Hematopoietic multipotent progenitor cell treated with erythropoietin and hydrocortisone succinate and interleukin-3 and kit ligand, for 17 days (in vitro differentiated cells): Measurements from ENCODE around the gene TMEM86A.

Source experiments
- DNase-seq: peaks from one replicate; pipeline ENCODE4 v3.0.0-alpha.2; 2015; ENCODE audit warnings: low spot score

TMEM86A gene

GRCh38 chr11:18726040-18726439, 27.5 kb downstream of the TMEM86A start, which contains the start of gene IGSF22:
TSS of gene IGSF22 (minus strand) at chr11:18726188. CDS start at chr11:18724236, 1,952 bp downstream.
- no peak for DNase-seq

GRCh38 chr11:18727479-18728236, 29.1 kb downstream of the TMEM86A start:
- no peak for DNase-seq

- no peak for DNase-seq
Observed at GRCh38 chr11:18728658-18729057, 30.1 kb downstream of the TMEM86A start.

- DNase-seq: no peak
Observed at GRCh38 chr11:18729426-18729825, 30.8 kb downstream of the TMEM86A start.

- DNase-seq: no peak
Observed at GRCh38 chr11:18730020-18730419, 31.4 kb downstream of the TMEM86A start.

GRCh38 chr11:18731441-18731840, 32.9 kb downstream of the TMEM86A start:
- DNase-seq: no peak

GRCh38 chr11:18731949-18732821, 33.6 kb downstream of the TMEM86A start:
- peak; percentile 50 for DNase-seq

GRCh38 chr11:18733202-18733601, 34.6 kb downstream of the TMEM86A start:
- DNase-seq: no peak

- no peak for DNase-seq
Observed at GRCh38 chr11:18736590-18737148, 38.1 kb downstream of the TMEM86A start.

GRCh38 chr11:18737642-18738041, 39.1 kb downstream of the TMEM86A start:
- no peak for DNase-seq

- DNase-seq: no peak
Observed at GRCh38 chr11:18739685-18740084, 41.1 kb downstream of the TMEM86A start.

GRCh38 chr11:18741783-18742182, 43.2 kb downstream of the TMEM86A start:
- no peak for DNase-seq

- DNase-seq: no peak
Observed at GRCh38 chr11:18743365-18743764, 44.8 kb downstream of the TMEM86A start.

GRCh38 chr11:18743900-18744514, 45.4 kb downstream of the TMEM86A start:
- no peak for DNase-seq

GRCh38 chr11:18745251-18745650, 46.7 kb downstream of the TMEM86A start:
- no peak for DNase-seq

- DNase-seq: no peak
Observed at GRCh38 chr11:18748766-18749365, 50.3 kb downstream of the TMEM86A start.

GRCh38 chr11:18749681-18750319, 51.2 kb downstream of the TMEM86A start:
- no peak for DNase-seq

- no peak for DNase-seq
Observed at GRCh38 chr11:18750944-18751343, 52.4 kb downstream of the TMEM86A start.

GRCh38 chr11:18752502-18752901, 53.9 kb downstream of the TMEM86A start:
- no peak for DNase-seq

GRCh38 chr11:18754308-18754707, 55.7 kb downstream of the TMEM86A start:
- DNase-seq: no peak
